ENCODE measurements around the gene TADA3.

Gene TADA3

GRCh38 chr3:9793161-9793781 is 998 bp upstream of the TADA3 start:
- peak overlapping the region; percentile 98 for H3K4me3 ChIP-seq (ENCODE audit: control insufficient read depth, low read depth, low read length)
- no peak for TF ChIP-seq CTCF (conservative IDR thresholded peaks at IDR 0.05; ENCODE audit: control insufficient read depth, insufficient read depth, low read depth, low read length)
- DNase-seq (ENCODE audit: low read depth), result peak; percentile 51

DNA sequence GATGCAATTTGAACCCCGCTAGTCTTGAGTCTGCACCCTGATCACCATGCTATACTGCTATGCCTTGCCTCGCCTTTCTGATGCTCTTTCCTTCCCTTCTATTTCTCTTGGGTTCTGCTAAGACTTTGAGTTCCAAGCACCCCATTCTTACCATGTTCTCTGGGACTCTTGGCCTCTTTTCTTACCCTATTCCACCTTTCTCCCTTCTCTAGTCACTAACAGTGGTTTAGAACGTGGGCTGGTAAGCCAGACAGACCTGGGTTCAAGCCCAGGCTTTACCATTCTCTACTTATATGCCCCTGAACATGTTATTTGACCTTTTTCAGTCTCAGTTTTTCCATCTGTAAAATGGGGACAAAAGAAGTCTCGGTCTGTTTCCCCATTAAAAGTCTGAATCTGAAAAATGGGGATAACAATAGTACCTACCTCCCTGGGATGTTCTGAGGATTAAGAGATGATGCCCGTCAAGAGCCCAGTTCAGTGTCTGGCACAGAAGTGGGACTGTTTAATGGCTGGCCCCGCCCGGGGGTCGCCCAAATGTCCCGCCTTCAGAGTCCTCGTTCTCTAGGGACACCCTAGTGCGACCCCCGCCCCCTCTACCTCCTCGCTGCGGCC is 376 bp downstream of the TADA3 start:
- DNase-seq (ENCODE audit: low read depth), result no peak
- no peak for TF ChIP-seq CTCF (conservative IDR thresholded peaks at IDR 0.05; ENCODE audit: control insufficient read depth, insufficient read depth, low read depth, low read length)

DNA sequence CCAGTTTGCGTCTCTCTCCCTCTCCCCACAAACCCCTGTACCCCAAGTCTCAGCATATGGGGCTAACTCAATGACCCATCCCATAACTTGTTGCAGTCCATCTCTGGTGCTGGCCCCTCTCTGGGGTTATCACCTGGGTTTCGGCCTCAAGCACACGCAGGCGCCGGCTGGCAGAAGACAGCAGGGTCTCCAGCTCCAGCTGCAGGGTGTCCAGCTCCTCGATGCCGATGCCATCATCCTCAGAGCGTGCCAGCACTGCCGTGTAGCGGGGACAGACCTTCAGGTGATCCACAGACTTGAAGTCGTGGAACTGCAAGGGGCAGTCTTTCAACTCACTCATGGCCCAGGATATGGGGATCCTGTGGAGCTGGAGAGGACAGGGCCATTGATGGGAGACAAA is 1.1 kb downstream of the TADA3 start:
- H3K4me3 ChIP-seq (ENCODE audit: control insufficient read depth, low read depth, low read length), result no peak overlapping the region
- DNase-seq (ENCODE audit: low read depth), result no peak
- TF ChIP-seq CTCF (conservative IDR thresholded peaks at IDR 0.05; ENCODE audit: control insufficient read depth, insufficient read depth, low read depth, low read length), result no peak

More for the DNA sequence above, 376 bp downstream of the TADA3 start:
- peak overlapping the region; percentile 98 for H3K4me3 ChIP-seq (ENCODE audit: control insufficient read depth, low read depth, low read length)

GRCh38 chr3:9787714-9788113 is 4.6 kb downstream of the TADA3 start:
- DNase-seq (ENCODE audit: low read depth), result no peak
- TF ChIP-seq CTCF (conservative IDR thresholded peaks at IDR 0.05; ENCODE audit: control insufficient read depth, insufficient read depth, low read depth, low read length), result no peak
- H3K4me3 ChIP-seq (ENCODE audit: control insufficient read depth, low read depth, low read length), result no peak overlapping the region

- no peak for DNase-seq (ENCODE audit: low read depth)
- H3K4me3 ChIP-seq (ENCODE audit: control insufficient read depth, low read depth, low read length), result no peak overlapping the region
- peak; percentile 47 for TF ChIP-seq CTCF (conservative IDR thresholded peaks at IDR 0.05; ENCODE audit: control insufficient read depth, insufficient read depth, low read depth, low read length)
These were observed 5.2 kb downstream of the TADA3 start for GRCh38 chr3:9786825-9787669.

- TF ChIP-seq CTCF (conservative IDR thresholded peaks at IDR 0.05; ENCODE audit: control insufficient read depth, insufficient read depth, low read depth, low read length), result no peak
- no peak for DNase-seq (ENCODE audit: low read depth)
- no peak overlapping the region for H3K4me3 ChIP-seq (ENCODE audit: control insufficient read depth, low read depth, low read length)
These were observed 6.0 kb downstream of the TADA3 start for GRCh38 chr3:9786209-9786739.

Measured in fibroblast of mammary gland (primary cell).